AG04450 (cell line): ENCODE data around the gene BMP5. TPM values are rescaled to one million over a fixed set of nuclear protein-coding genes. Genes with fewer than 3 reads are reported as not detected.

ENCODE experiments used
- CTCF ChIA-PET: fragments of 300-600, 350-600 bp; formaldehyde crosslinking; extraction: SDS; loops from one replicate; lab custom pipeline; 2022; ENCODE audit warnings: antibody characterized with exemption, inconsistent platforms; lab: Charles Lee
- POLR2A ChIA-PET: fragments of 350-600 bp; formaldehyde crosslinking; extraction: SDS; loops from one replicate; lab custom pipeline; 2021; ENCODE audit warnings: antibody characterized with exemption, inconsistent platforms; lab: Yijun Ruan, JAX
- DNase-seq: peaks from one replicate; pipeline ENCODE4 v3.0.0-alpha.2; 2011; ENCODE audit warnings: low read depth, low spot score
- H3K27ac ChIP-seq: one replicate; pipeline ENCODE4 v1.5.1; 2012; ENCODE audit warnings: low read depth, low read length, control low read depth
- H3K27me3 ChIP-seq: one replicate; pipeline ENCODE4 v1.6.0; 2012; ENCODE audit warnings: low read length; ENCODE audit not compliant: control insufficient read depth, insufficient read depth
- H3K4me3 ChIP-seq: 2 replicates; pipeline ENCODE4 v1.5.1; 2011; ENCODE audit warnings: mild to moderate bottlenecking, low read depth, low read length, control low read depth
- H3K9me3 ChIP-seq: 2 replicates; pipeline ENCODE4 v1.5.1; 2012; ENCODE audit warnings: low read length; ENCODE audit not compliant: control insufficient read depth, insufficient read depth
- CTCF ChIP-seq: IDR thresholded peaks from 2 replicates; pipeline ENCODE4 v1.5.1; 2011; ENCODE audit warnings: low read depth, low read length, control low read depth, inconsistent platforms
- polyA plus RNA-seq: library from polyadenylated mRNA; depleted of rRNA; stranded (reverse); fragments of >200 nt; gene quantifications from 2 replicates; pipeline ENCODE4 v1.2.3, GENCODE V29; 2011

The BMP5 gene
- polyA plus RNA-seq, 1 experiment = 0.63 TPM

- ChIA-PET CTCF (interaction anchor here (2.9 to 3.0 kb wide), 2 partner anchors 272 to 443 kb away, joined by 9 to 11 read pairs; no protein-coding TSS in a partner anchor), POLR2A (no interaction called here)
- Histone ChIP-seq H3K4me3 (no peak overlapping the region), H3K9me3 (0 out of 2 replicates have a peak, but pooled peaks cover 2% of the 10 kb centered on the region), H3K27ac (no peak overlapping the region), H3K27me3 (no peaks in the 10 kb centered on the region)
- no peak for TF ChIP-seq CTCF
- no peak for DNase-seq
These were observed 13.5 kb upstream of the BMP5 start for GRCh38 chr6:55888917-55889316.

GRCh38 chr6:55886185-55886836 is 10.9 kb upstream of the BMP5 start:
- no peaks in the 10 kb centered on the region for H3K27me3 ChIP-seq
- peak; percentile 50 for TF ChIP-seq CTCF
- ChIA-PET POLR2A (no interaction called here), CTCF (interaction anchor here (0.7 to 3.9 kb wide), 17 partner anchors 10 to 610 kb away, joined by 3 to 45 read pairs (median 3); no protein-coding TSS in a partner anchor)
- 0 out of 2 replicates have a peak, but pooled peaks cover 2% of the 10 kb centered on the region for H3K9me3 ChIP-seq
- no peak overlapping the region for H3K27ac ChIP-seq
- H3K4me3 ChIP-seq = no peak overlapping the region
- DNase-seq = no peak

- CTCF ChIA-PET = interaction anchor here (1.4 to 1.5 kb wide), 2 partner anchors 8 to 58 kb away, joined by 3 to 4 read pairs; partner anchors contain the start of gene BMP5
These were observed 7.6 kb upstream of the BMP5 start for GRCh38 chr6:55882718-55883569.

GRCh38 chr6:55877283-55877682 is 1.9 kb upstream of the BMP5 start:
- Histone ChIP-seq H3K4me3 (no peak overlapping the region), H3K27me3 (no peaks in the 10 kb centered on the region), H3K27ac (no peak overlapping the region), H3K9me3 (no peaks in the 10 kb centered on the region)
- CTCF ChIA-PET = no interaction called here
- POLR2A ChIA-PET = no interaction called here
- TF ChIP-seq CTCF = no peak
- DNase-seq = no peak

More at GRCh38 chr6:55882718-55883569, 7.6 kb upstream of the BMP5 start:
- Histone ChIP-seq H3K9me3 (no peaks in the 10 kb centered on the region), H3K4me3 (no peak overlapping the region), H3K27ac (no peak overlapping the region), H3K27me3 (no peaks in the 10 kb centered on the region)
- TF ChIP-seq CTCF = no peak
- DNase-seq = peak; percentile 27
- POLR2A ChIA-PET = no interaction called here
